ENCODE data around the gene PKN1. TPM values are rescaled to one million over a fixed set of nuclear protein-coding genes. Genes with fewer than 3 reads are reported as not detected.
"Not testable (repeated sequence)": the region's sequence is repeated elsewhere in the genome, so short reads cannot be mapped to it uniquely, and the experiment has no call there.

The PKN1 gene
- polyA plus RNA-seq, 3 donors: 49.5 to 119 (median 49.6) TPM

GRCh38 chr19:14395710-14396336, 37.3 kb upstream of the PKN1 start:
- H3K27ac ChIP-seq (ENCODE audit: low read depth in 1 of 2, low read length in 2 of 2): no peak overlapping the region
- Mint-ChIP-seq H3K9me3 (peaks cover 0 to 1% (median 0%) of the 10 kb centered on the region in 7 donors), H3K4me3 (no peak overlapping the region)

GRCh38 chr19:14396730-14397129, 36.4 kb upstream of the PKN1 start:
- Histone ChIP-seq H3K27ac (ENCODE audit: low read depth in 1 of 2, low read length in 2 of 2) (peak overlapping the region in 1 of 2 donors; percentile 45), H3K79me2 (ENCODE audit: insufficient read depth, low read length) (peaks cover 24% of the 10 kb centered on the region), H4K20me1 (ENCODE audit: insufficient read depth, low read length) (peaks cover 88% of the 10 kb centered on the region), H3K36me3 (replicated peaks in 1 of 2; ENCODE audit: control insufficient read depth in 1 of 2, insufficient read depth in 2 of 2, low read length in 2 of 2) (peaks cover 87 to 95% of the 10 kb centered on the region in 2 donors)
- DNase-seq; intact Hi-C loops (cut with micrococcal nuclease); H3K9me3 Mint-ChIP-seq; H3K9ac ChIP-seq (ENCODE audit: insufficient read depth, low read length, poor library complexity, severe bottlenecking); H3K4me1 Mint-ChIP-seq; H3K4me1 ChIP-seq (ENCODE audit: control insufficient read depth in 1 of 2, insufficient read depth in 2 of 2, low read length in 2 of 2); H3K27me3 Mint-ChIP-seq (ENCODE audit: low read depth in 3 of 3); H3K4me3 ChIP-seq (replicated peaks in 1 of 3; ENCODE audit: low read depth in 2 of 3, low read length in 3 of 3); H3K27me3 ChIP-seq (ENCODE audit: control insufficient read depth in 2 of 2, insufficient read depth in 2 of 2, low read length in 2 of 2); H2AFZ ChIP-seq (ENCODE audit: insufficient read depth, low read depth, low read length, poor library complexity, severe bottlenecking); H3K4me2 ChIP-seq (replicated peaks; ENCODE audit: extremely low read depth, low read length, poor library complexity, severe bottlenecking); H3K9me3 ChIP-seq (replicated peaks in 1 of 2; ENCODE audit: control insufficient read depth in 1 of 2, insufficient read depth in 1 of 2, low read length in 2 of 2); H3K4me3 Mint-ChIP-seq: not testable (repeated sequence)
- Mint-ChIP-seq H3K36me3 (peaks cover 75 to 93% of the 10 kb centered on the region in 2 donors), H3K27ac (peak overlapping the region in 3 of 7 donors; percentile 50 to 55 (median 54))
- no CpG with 5 or more reads among the region's 3 CpGs for WGBS (ENCODE audit: insufficient coverage)

More at GRCh38 chr19:14395710-14396336, 37.3 kb upstream of the PKN1 start:
- 95% methylated on average over 7 of the region's 16 CpGs for WGBS (ENCODE audit: insufficient coverage)
- Mint-ChIP-seq H3K27ac (peak overlapping the region in 4 of 7 donors; percentile 36 to 82 (median 54)), H3K36me3 (peaks cover 74 to 93% of the 10 kb centered on the region in 2 donors), H3K27me3 (ENCODE audit: low read depth in 3 of 3) (peaks cover 0 to 8% (median 0%) of the 10 kb centered on the region in 3 donors), H3K4me1 (peaks cover under 1% of the 10 kb centered on the region)
- Histone ChIP-seq H3K36me3 (replicated peaks in 1 of 2; ENCODE audit: control insufficient read depth in 1 of 2, insufficient read depth in 2 of 2, low read length in 2 of 2) (peaks cover 87 to 95% of the 10 kb centered on the region in 2 donors), H3K9ac (ENCODE audit: insufficient read depth, low read length, poor library complexity, severe bottlenecking) (no peak overlapping the region), H3K4me1 (ENCODE audit: control insufficient read depth in 1 of 2, insufficient read depth in 2 of 2, low read length in 2 of 2) (peaks cover 0 to under 1% of the 10 kb centered on the region in 2 donors), H3K9me3 (replicated peaks in 1 of 2; ENCODE audit: control insufficient read depth in 1 of 2, insufficient read depth in 1 of 2, low read length in 2 of 2) (no peaks in the 10 kb centered on the region), H3K27me3 (ENCODE audit: control insufficient read depth in 2 of 2, insufficient read depth in 2 of 2, low read length in 2 of 2) (no peaks in the 10 kb centered on the region), H3K79me2 (ENCODE audit: insufficient read depth, low read length) (peaks cover 31% of the 10 kb centered on the region), H3K4me2 (replicated peaks; ENCODE audit: extremely low read depth, low read length, poor library complexity, severe bottlenecking) (no peak overlapping the region), H4K20me1 (ENCODE audit: insufficient read depth, low read length) (peaks cover 88% of the 10 kb centered on the region), H3K4me3 (replicated peaks in 1 of 3; ENCODE audit: low read depth in 2 of 3, low read length in 3 of 3) (no peak overlapping the region), H2AFZ (ENCODE audit: insufficient read depth, low read depth, low read length, poor library complexity, severe bottlenecking) (no peak overlapping the region)
- DNase-seq: no peak
- no peak for TF ChIP-seq CTCF (IDR thresholded peaks at IDR 0.05)
- intact Hi-C loops (cut with micrococcal nuclease): no loop called here

GRCh38 chr19:14397168-14397567, 35.9 kb upstream of the PKN1 start:
- H4K20me1 ChIP-seq (ENCODE audit: insufficient read depth, low read length): peaks cover 88% of the 10 kb centered on the region
- intact Hi-C loops (cut with micrococcal nuclease); H3K27me3 ChIP-seq (ENCODE audit: control insufficient read depth in 2 of 2, insufficient read depth in 2 of 2, low read length in 2 of 2); H3K9me3 ChIP-seq (replicated peaks in 1 of 2; ENCODE audit: control insufficient read depth in 1 of 2, insufficient read depth in 1 of 2, low read length in 2 of 2); H3K4me3 ChIP-seq (replicated peaks in 1 of 3; ENCODE audit: low read depth in 2 of 3, low read length in 3 of 3); DNase-seq; H2AFZ ChIP-seq (ENCODE audit: insufficient read depth, low read depth, low read length, poor library complexity, severe bottlenecking); H3K4me3 Mint-ChIP-seq; H3K4me2 ChIP-seq (replicated peaks; ENCODE audit: extremely low read depth, low read length, poor library complexity, severe bottlenecking); H3K27ac ChIP-seq (ENCODE audit: low read depth in 1 of 2, low read length in 2 of 2); H3K9me3 Mint-ChIP-seq; H3K9ac ChIP-seq (ENCODE audit: insufficient read depth, low read length, poor library complexity, severe bottlenecking); H3K27me3 Mint-ChIP-seq (ENCODE audit: low read depth in 3 of 3): not testable (repeated sequence)
- Mint-ChIP-seq H3K36me3 (peaks cover 74 to 93% of the 10 kb centered on the region in 2 donors), H3K4me1 (peaks cover 12% of the 10 kb centered on the region), H3K27ac (peak overlapping the region in 4 of 7 donors; percentile 42 to 90 (median 66))
- peaks cover 11 to 14% of the 10 kb centered on the region in 2 donors for H3K4me1 ChIP-seq (ENCODE audit: control insufficient read depth in 1 of 2, insufficient read depth in 2 of 2, low read length in 2 of 2)
- peaks cover 24% of the 10 kb centered on the region for H3K79me2 ChIP-seq (ENCODE audit: insufficient read depth, low read length)
- H3K36me3 ChIP-seq (replicated peaks in 1 of 2; ENCODE audit: control insufficient read depth in 1 of 2, insufficient read depth in 2 of 2, low read length in 2 of 2): peaks cover 84 to 95% of the 10 kb centered on the region in 2 donors
- WGBS (ENCODE audit: insufficient coverage): 93% methylated on average over 8 of the region's 16 CpGs

All from CD14-positive monocyte (primary cell).